Measurements from ENCODE around the gene PLXNA2.

DNA sequence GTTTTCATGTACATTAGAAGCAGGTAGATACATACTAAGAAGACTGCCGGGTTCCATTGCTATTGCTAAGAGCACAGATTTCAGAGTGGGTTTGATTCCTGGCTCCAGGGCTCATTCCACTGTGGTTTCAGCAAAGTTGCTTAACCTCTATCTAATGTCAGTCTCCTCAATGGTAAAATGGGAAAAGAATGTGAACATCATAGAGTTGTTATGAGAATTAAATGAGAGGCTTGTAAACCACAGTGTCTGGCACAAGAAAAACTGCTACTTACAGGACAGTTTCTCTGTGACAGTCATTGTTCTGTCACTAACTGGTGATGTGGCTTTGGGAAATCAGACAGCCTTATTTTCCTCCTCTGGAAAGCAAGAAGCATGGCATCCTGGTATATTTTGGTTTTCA lies 10.7 kb upstream of the PLXNA2 start:
- TF ChIP-seq, protein P1, sequence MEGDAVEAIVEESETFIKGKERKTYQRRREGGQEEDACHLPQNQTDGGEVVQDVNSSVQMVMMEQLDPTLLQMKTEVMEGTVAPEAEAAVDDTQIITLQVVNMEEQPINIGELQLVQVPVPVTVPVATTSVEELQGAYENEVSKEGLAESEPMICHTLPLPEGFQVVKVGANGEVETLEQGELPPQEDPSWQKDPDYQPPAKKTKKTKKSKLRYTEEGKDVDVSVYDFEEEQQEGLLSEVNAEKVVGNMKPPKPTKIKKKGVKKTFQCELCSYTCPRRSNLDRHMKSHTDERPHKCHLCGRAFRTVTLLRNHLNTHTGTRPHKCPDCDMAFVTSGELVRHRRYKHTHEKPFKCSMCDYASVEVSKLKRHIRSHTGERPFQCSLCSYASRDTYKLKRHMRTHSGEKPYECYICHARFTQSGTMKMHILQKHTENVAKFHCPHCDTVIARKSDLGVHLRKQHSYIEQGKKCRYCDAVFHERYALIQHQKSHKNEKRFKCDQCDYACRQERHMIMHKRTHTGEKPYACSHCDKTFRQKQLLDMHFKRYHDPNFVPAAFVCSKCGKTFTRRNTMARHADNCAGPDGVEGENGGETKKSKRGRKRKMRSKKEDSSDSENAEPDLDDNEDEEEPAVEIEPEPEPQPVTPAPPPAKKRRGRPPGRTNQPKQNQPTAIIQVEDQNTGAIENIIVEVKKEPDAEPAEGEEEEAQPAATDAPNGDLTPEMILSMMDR (IDR thresholded peaks at IDR 0.05) = no peak
- no peak for TF ChIP-seq POLR2A (IDR thresholded peaks at IDR 0.05)
